Fibroblast of pulmonary artery (primary cell): ENCODE results near the gene CRYBG1.

Source experiments
- DNase-seq: peaks from one replicate; pipeline ENCODE4 v3.0.0-alpha.2; 2010; ENCODE audit warnings: low read depth
- H3K4me3 ChIP-seq: replicated peaks from 2 replicates; pipeline ENCODE4 v1.5.1; 2011; ENCODE audit warnings: low read depth, mild to moderate bottlenecking, control low read depth, low read length, moderate library complexity
- TF ChIP-seq, protein P1 (sequence below): IDR thresholded peaks from 2 replicates; pipeline ENCODE4 v1.5.1; 2011; ENCODE audit warnings: mild to moderate bottlenecking, control low read depth, low read length, inconsistent platforms; ENCODE audit errors: missing control alignments

The CRYBG1 gene

GRCh38 chr6:106360410-106360988 is at the start of gene CRYBG1:
Gene CRYBG1 (plus strand): TSS chr6:106360717. CDS start chr6:106360909, 192 bp downstream.
- DNase-seq, result peak; percentile 13
- peak within 1 kb of the TSS; percentile 39 for H3K4me3 ChIP-seq
- TF ChIP-seq, protein P1, sequence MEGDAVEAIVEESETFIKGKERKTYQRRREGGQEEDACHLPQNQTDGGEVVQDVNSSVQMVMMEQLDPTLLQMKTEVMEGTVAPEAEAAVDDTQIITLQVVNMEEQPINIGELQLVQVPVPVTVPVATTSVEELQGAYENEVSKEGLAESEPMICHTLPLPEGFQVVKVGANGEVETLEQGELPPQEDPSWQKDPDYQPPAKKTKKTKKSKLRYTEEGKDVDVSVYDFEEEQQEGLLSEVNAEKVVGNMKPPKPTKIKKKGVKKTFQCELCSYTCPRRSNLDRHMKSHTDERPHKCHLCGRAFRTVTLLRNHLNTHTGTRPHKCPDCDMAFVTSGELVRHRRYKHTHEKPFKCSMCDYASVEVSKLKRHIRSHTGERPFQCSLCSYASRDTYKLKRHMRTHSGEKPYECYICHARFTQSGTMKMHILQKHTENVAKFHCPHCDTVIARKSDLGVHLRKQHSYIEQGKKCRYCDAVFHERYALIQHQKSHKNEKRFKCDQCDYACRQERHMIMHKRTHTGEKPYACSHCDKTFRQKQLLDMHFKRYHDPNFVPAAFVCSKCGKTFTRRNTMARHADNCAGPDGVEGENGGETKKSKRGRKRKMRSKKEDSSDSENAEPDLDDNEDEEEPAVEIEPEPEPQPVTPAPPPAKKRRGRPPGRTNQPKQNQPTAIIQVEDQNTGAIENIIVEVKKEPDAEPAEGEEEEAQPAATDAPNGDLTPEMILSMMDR, result peak; percentile 57

- no peak overlapping the region for H3K4me3 ChIP-seq
- TF ChIP-seq, protein P1, result no peak
- DNase-seq, result no peak
Measured at GRCh38 chr6:106315765-106316374, 44.6 kb upstream of the CRYBG1 start.

- no peak overlapping the region for H3K4me3 ChIP-seq
- DNase-seq, result no peak
Measured at GRCh38 chr6:106316375-106316766, 44.1 kb upstream of the CRYBG1 start.

GRCh38 chr6:106318061-106318460 is 42.5 kb upstream of the CRYBG1 start:
- no peak for DNase-seq
- TF ChIP-seq, protein P1, result no peak
- H3K4me3 ChIP-seq, result no peak overlapping the region

More at GRCh38 chr6:106316375-106316766, 44.1 kb upstream of the CRYBG1 start:
- TF ChIP-seq, protein P1, result no peak

DNA sequence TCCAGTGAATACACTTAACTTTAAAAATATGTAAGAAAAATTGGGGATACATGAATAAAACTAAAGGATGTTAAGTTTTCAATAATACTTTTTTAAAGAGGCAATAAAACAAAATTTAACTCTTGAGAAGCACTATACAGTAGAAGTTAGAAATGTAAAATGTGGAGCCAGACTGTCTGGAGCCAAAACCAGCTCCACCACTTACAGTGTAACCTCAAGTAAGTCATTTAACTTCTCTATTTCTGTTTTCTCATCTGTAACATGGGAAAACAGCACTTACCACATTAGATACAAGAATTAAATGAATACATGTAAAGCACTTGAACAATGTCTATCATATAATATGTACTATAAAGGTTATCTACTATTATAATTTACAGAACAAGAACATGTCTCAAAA is 41.7 kb upstream of the CRYBG1 start:
- no peak for DNase-seq
- TF ChIP-seq, protein P1, result no peak

GRCh38 chr6:106321940-106322339 is 38.6 kb upstream of the CRYBG1 start:
- no peak for DNase-seq
- TF ChIP-seq, protein P1, result no peak
- no peak overlapping the region for H3K4me3 ChIP-seq

More for the DNA sequence above, 41.7 kb upstream of the CRYBG1 start:
- no peak overlapping the region for H3K4me3 ChIP-seq

DNA sequence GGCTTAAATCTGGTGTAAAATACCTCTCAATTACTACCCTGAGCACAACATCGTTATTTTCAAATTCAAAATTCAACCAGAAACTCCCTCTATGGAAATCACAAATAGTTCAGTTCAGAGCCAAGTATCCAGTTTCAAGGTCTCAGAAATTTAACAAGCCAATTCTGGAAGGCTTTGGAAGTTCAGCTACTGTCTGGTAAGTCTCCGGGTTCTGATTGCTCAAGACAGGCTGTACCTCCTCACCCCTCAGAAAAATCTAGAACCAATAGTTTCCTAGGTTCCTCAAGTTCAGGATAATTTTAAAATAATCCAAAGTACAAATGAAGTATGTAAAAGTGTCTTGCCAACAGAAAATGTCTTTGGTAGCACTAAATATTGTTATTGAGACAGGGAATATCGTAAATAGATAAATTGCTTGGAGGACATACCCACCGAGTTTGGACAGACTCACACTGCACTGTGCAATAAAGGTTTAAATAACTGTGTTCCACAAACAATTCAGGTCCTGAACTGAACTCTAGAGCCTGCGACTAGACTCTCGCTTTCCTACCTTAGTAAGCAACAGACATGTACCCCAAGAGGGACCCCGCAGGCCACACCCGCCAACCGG is 35.7 kb upstream of the CRYBG1 start:
- DNase-seq, result peak; percentile 15
- peak overlapping the region; percentile 99 for H3K4me3 ChIP-seq

More for the DNA sequence above, 35.7 kb upstream of the CRYBG1 start:
- TF ChIP-seq, protein P1, result no peak
